Measurements from ENCODE around the gene RACGAP1. TPM values are rescaled to one million over a fixed set of nuclear protein-coding genes. Genes with fewer than 3 reads are reported as not detected.
A peak's percentile ranks its signal among the peaks of the same experiment; 100 is the strongest.

RACGAP1 gene
- total and polyA plus RNA-seq, 2 of the 8 experiments (the other 6 are each of a cell fraction or from before 2014, with no cell fraction given) = 18.0 to 66.3 TPM

DNA sequence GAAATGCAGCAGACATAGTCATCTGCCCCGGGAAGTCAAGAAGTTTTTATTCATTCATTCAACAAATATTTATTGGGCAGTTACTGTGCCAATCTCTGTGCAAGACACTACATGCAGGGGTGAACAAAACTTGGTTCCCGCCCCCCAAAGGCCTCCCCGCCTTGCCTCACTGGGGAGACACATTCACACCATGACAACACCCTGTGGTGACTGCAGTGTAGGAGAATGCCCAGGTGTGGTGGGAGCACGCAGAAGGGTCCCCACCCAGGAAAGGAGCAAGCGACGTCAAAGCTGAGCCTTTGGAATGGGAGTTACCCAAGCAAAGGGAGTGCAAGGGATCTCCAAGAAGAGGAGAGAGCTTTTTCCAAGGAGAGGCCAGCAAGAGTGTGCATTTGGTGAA, 54.2 kb downstream of the RACGAP1 start:
- WGBS, 2 experiments (ENCODE audit: extremely low coverage in 1 of 2, insufficient coverage in 1 of 2, insufficient read length in 1 of 2, insufficient replicate concordance in 2 of 2, low coverage in 1 of 2, low lambda C conversion rate in 2 of 2, missing lambda C conversion rate in 1 of 2) = 88% methylated on average over 6 of the region's 6 CpGs; no CpG with 5 or more reads in 1 of the 2 experiments
- CTCF ChIA-PET (ENCODE audit: partially characterized antibody) = interaction anchor here (1.0 to 23.0 kb wide), 8 partner anchors 9 to 103 kb away, joined by 3 to 420 read pairs (median 124); partner anchors contain the start of gene ASIC1
- TF ChIP-seq FOSL1 (IDR thresholded peaks at IDR 0.05; ENCODE audit: insufficient read depth, low read depth, low read length) (no peak), SUZ12 (IDR thresholded peaks at IDR 0.05; ENCODE audit: low read length) (no peak), YY1 (IDR thresholded peaks at IDR 0.05; ENCODE audit: low read depth, low read length) (no peak)

More for the DNA sequence above, 54.2 kb downstream of the RACGAP1 start:
- Histone ChIP-seq H3K4me3 (ENCODE audit: extremely low read depth in 1 of 4, insufficient read depth in 2 of 4, low read depth in 3 of 4, low read length in 4 of 4) (no peak overlapping the region), H3K14ac (ENCODE audit: insufficient read length) (no peak overlapping the region), H3K27me3 (replicated peaks in 1 of 4; ENCODE audit: control insufficient read depth in 3 of 4, extremely low read depth in 1 of 4, insufficient read depth in 3 of 4, low read length in 3 of 4) (peaks cover 0 to 22% (median 9%) of the 10 kb centered on the region in 4 experiments; a peak in 6 of 7 replicates), H2BK15ac (ENCODE audit: low read length) (no peak overlapping the region), H2BK20ac (ENCODE audit: low read length) (no peak overlapping the region), H3K9ac (replicated peaks in 1 of 4; ENCODE audit: extremely low read depth in 1 of 4, low read depth in 3 of 4, low read length in 3 of 4) (no peak overlapping the region), H2BK5ac (ENCODE audit: low read depth, low read length) (no peak overlapping the region), H3K18ac (ENCODE audit: extremely low read depth, low read length) (no peak overlapping the region), H3K4me1 (replicated peaks in 1 of 4; ENCODE audit: control insufficient read depth in 3 of 4, insufficient read depth in 4 of 4, low read length in 3 of 4) (peaks cover 0 to 9% (median 6%) of the 10 kb centered on the region in 4 experiments; a peak in 5 of 7 replicates), H3K9me3 (ENCODE audit: insufficient read depth in 2 of 2, low read depth in 1 of 2, low read length in 1 of 2) (no peaks in the 10 kb centered on the region), H2AFZ (ENCODE audit: low read length) (no peak overlapping the region), H3K23me2 (ENCODE audit: low read depth, low read length) (no peaks in the 10 kb centered on the region), H3K4me2 (ENCODE audit: insufficient read depth in 1 of 2, low read depth in 2 of 2, low read length in 2 of 2) (no peak overlapping the region), H2BK120ac (replicated peaks; ENCODE audit: low read depth, low read length) (no peak overlapping the region), H3K79me2 (ENCODE audit: control insufficient read depth in 1 of 2, insufficient read depth in 2 of 2, low read length in 2 of 2) (no peaks in the 10 kb centered on the region), H4K5ac (ENCODE audit: insufficient read length, low read depth, low read length) (no peak overlapping the region), H2AK5ac (ENCODE audit: low read depth, low read length) (no peak overlapping the region), H3K23ac (ENCODE audit: insufficient read length) (no peak overlapping the region), H4K8ac (ENCODE audit: extremely low read depth, insufficient read depth, low read length) (no peak overlapping the region), H4K20me1 (replicated peaks in 1 of 2; ENCODE audit: control insufficient read depth in 1 of 2, insufficient read depth in 2 of 2, low read length in 2 of 2) (no peaks in the 10 kb centered on the region), H3K56ac (replicated peaks; ENCODE audit: insufficient read length, low read depth, low read length) (no peak overlapping the region), H2BK12ac (ENCODE audit: low read depth, low read length) (0 out of 2 replicates have a peak overlapping the region, but pooled peaks have one; percentile 17), H3K36me3 (ENCODE audit: control insufficient read depth in 2 of 4, insufficient read depth in 4 of 4, low read length in 3 of 4) (no peaks in the 10 kb centered on the region), H3K79me1 (ENCODE audit: low read depth, low read length) (no peaks in the 10 kb centered on the region), H3K27ac (ENCODE audit: low read depth, low read length) (no peak overlapping the region), H4K91ac (replicated peaks; ENCODE audit: insufficient read length, low read length) (no peak overlapping the region), H3K4ac (replicated peaks; ENCODE audit: insufficient read length, low read depth, low read length) (no peak overlapping the region)
- DNase-seq (ENCODE audit: low read depth in 1 of 2, low spot score in 2 of 2) (no peak), FAIRE-seq (no peak)
- POLR2A ChIA-PET (ENCODE audit: partially characterized antibody) = interaction anchor here (0.8 to 1.1 kb wide), 2 partner anchors 11 kb away, joined by 3 read pairs; no protein-coding TSS in a partner anchor
